ENCODE results near the gene CAVIN2. TPM values are rescaled to one million over a fixed set of nuclear protein-coding genes. Genes with fewer than 3 reads are reported as not detected.

Gene CAVIN2
- total and polyA plus RNA-seq, 9 of the 15 experiments (the other 6 are each of a cell fraction or from before 2014, with no cell fraction given), result 20.6 to 92.4 (median 69.0) TPM

GRCh38 chr2:191839918-191840804, 6.7 kb downstream of the CAVIN2 start (continued):
- TF ChIP-seq, protein P1, sequence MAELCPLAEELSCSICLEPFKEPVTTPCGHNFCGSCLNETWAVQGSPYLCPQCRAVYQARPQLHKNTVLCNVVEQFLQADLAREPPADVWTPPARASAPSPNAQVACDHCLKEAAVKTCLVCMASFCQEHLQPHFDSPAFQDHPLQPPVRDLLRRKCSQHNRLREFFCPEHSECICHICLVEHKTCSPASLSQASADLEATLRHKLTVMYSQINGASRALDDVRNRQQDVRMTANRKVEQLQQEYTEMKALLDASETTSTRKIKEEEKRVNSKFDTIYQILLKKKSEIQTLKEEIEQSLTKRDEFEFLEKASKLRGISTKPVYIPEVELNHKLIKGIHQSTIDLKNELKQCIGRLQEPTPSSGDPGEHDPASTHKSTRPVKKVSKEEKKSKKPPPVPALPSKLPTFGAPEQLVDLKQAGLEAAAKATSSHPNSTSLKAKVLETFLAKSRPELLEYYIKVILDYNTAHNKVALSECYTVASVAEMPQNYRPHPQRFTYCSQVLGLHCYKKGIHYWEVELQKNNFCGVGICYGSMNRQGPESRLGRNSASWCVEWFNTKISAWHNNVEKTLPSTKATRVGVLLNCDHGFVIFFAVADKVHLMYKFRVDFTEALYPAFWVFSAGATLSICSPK (IDR thresholded peaks at IDR 0.05; ENCODE audit: borderline replicate concordance), result no peak
- TF ChIP-seq, protein P2, sequence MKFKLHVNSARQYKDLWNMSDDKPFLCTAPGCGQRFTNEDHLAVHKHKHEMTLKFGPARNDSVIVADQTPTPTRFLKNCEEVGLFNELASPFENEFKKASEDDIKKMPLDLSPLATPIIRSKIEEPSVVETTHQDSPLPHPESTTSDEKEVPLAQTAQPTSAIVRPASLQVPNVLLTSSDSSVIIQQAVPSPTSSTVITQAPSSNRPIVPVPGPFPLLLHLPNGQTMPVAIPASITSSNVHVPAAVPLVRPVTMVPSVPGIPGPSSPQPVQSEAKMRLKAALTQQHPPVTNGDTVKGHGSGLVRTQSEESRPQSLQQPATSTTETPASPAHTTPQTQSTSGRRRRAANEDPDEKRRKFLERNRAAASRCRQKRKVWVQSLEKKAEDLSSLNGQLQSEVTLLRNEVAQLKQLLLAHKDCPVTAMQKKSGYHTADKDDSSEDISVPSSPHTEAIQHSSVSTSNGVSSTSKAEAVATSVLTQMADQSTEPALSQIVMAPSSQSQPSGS (CRISPR knock-in tag; IDR thresholded peaks at IDR 0.05), result no peak
- TF ChIP-seq BRCA1 (IDR thresholded peaks at IDR 0.05), result no peak
- no peak for TF ChIP-seq BRCA1 (CRISPR knock-in tag; IDR thresholded peaks at IDR 0.05)
- peak; percentile 72 for TF ChIP-seq ZEB2 (IDR thresholded peaks at IDR 0.05)
- TF ChIP-seq MEF2D (tag; conservative IDR thresholded peaks at IDR 0.05; ENCODE audit: low read depth), result no peak
- TF ChIP-seq ZFP36 (IDR thresholded peaks at IDR 0.05; ENCODE audit: low read depth, low read length, partially characterized antibody), result no peak
- TF ChIP-seq, protein P3, sequence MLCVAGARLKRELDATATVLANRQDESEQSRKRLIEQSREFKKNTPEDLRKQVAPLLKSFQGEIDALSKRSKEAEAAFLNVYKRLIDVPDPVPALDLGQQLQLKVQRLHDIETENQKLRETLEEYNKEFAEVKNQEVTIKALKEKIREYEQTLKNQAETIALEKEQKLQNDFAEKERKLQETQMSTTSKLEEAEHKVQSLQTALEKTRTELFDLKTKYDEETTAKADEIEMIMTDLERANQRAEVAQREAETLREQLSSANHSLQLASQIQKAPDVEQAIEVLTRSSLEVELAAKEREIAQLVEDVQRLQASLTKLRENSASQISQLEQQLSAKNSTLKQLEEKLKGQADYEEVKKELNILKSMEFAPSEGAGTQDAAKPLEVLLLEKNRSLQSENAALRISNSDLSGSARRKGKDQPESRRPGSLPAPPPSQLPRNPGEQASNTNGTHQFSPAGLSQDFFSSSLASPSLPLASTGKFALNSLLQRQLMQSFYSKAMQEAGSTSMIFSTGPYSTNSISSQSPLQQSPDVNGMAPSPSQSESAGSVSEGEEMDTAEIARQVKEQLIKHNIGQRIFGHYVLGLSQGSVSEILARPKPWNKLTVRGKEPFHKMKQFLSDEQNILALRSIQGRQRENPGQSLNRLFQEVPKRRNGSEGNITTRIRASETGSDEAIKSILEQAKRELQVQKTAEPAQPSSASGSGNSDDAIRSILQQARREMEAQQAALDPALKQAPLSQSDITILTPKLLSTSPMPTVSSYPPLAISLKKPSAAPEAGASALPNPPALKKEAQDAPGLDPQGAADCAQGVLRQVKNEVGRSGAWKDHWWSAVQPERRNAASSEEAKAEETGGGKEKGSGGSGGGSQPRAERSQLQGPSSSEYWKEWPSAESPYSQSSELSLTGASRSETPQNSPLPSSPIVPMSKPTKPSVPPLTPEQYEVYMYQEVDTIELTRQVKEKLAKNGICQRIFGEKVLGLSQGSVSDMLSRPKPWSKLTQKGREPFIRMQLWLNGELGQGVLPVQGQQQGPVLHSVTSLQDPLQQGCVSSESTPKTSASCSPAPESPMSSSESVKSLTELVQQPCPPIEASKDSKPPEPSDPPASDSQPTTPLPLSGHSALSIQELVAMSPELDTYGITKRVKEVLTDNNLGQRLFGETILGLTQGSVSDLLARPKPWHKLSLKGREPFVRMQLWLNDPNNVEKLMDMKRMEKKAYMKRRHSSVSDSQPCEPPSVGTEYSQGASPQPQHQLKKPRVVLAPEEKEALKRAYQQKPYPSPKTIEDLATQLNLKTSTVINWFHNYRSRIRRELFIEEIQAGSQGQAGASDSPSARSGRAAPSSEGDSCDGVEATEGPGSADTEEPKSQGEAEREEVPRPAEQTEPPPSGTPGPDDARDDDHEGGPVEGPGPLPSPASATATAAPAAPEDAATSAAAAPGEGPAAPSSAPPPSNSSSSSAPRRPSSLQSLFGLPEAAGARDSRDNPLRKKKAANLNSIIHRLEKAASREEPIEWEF (CRISPR knock-in tag; IDR thresholded peaks at IDR 0.05), result no peak
- no peak for TF ChIP-seq CSDE1 (IDR thresholded peaks at IDR 0.05)
- TF ChIP-seq CHAMP1 (IDR thresholded peaks at IDR 0.05), result no peak
- TF ChIP-seq ARHGAP35 (IDR thresholded peaks at IDR 0.05; ENCODE audit: partially characterized antibody), result no peak
- TF ChIP-seq ZNF324 (CRISPR knock-in tag; IDR thresholded peaks at IDR 0.05), result no peak
- TF ChIP-seq SOX6 (IDR thresholded peaks at IDR 0.05), result no peak; the same call in 1 of the 2 replicates
- no peak for TF ChIP-seq ZNF212 (CRISPR knock-in tag; IDR thresholded peaks at IDR 0.05)

Measured in K562 (cell line).